Keratinocyte (primary cell): ENCODE measurements around the gene UMAD1. TPM values are rescaled to one million over a fixed set of nuclear protein-coding genes. Genes with fewer than 3 reads are reported as not detected.

Experiments
- DNase-seq: peaks from one replicate; pipeline ENCODE4 v3.0.0-alpha.2; 2011; ENCODE audit warnings: low read depth, missing footprints, low spot score
- FAIRE-seq: peaks from 2 replicates; lab custom pipeline; 2011; peaks lifted over from hg19 to GRCh38; lab: Jason Lieb, UNC
- H2AFZ ChIP-seq: 2 replicates; pipeline ENCODE4 v1.6.0; 2012; ENCODE audit warnings: low read length, control low read depth, inconsistent platforms; ENCODE audit not compliant: control insufficient read depth
- H3K27ac ChIP-seq: 2 replicates; pipeline ENCODE4 v1.5.1; 2011; ENCODE audit warnings: low read length; ENCODE audit not compliant: control insufficient read depth, insufficient read depth
- H3K27me3 ChIP-seq: 3 replicates; pipeline ENCODE4 v1.6.0; 2011; ENCODE audit warnings: low read length; ENCODE audit not compliant: control insufficient read depth, insufficient read depth; ENCODE audit errors: extremely low read depth
- H3K36me3 ChIP-seq, 2 experiments: 2 replicates in 1 of 2; 3 replicates in 1 of 2; pipeline ENCODE4 v1.5.1; 2011; ENCODE audit warnings: low read length in 2 of 2, mild to moderate bottlenecking in 1 of 2; ENCODE audit not compliant: control insufficient read depth in 2 of 2, insufficient read depth in 2 of 2; ENCODE audit errors: extremely low read depth in 1 of 2
- H3K4me1 ChIP-seq: 3 replicates; pipeline ENCODE4 v1.5.1; 2011; ENCODE audit warnings: low read length; ENCODE audit not compliant: control insufficient read depth, insufficient read depth; ENCODE audit errors: extremely low read depth
- H3K4me2 ChIP-seq: 3 replicates; pipeline ENCODE4 v1.6.0; 2011; ENCODE audit warnings: low read depth, low read length; ENCODE audit not compliant: control insufficient read depth, insufficient read depth; ENCODE audit errors: extremely low read depth
- H3K4me3 ChIP-seq, 3 experiments: fragments of 200-600 bp in 1 of 3; sonication (generic) in 1 of 3; 2 replicates in 2 of 3; 3 replicates in 1 of 3; pipeline ENCODE4 v1.5.1; 2011 to 2016; ENCODE audit warnings: low read length in 3 of 3, mild to moderate bottlenecking in 3 of 3, control low read depth in 2 of 3, inconsistent platforms in 1 of 3, low read depth in 1 of 3, mixed read lengths in 1 of 3, mixed run types in 1 of 3, moderate library complexity in 1 of 3; ENCODE audit not compliant: control insufficient read depth in 2 of 3, insufficient read depth in 2 of 3; ENCODE audit errors: extremely low read depth in 1 of 3
- H3K79me2 ChIP-seq: 2 replicates; pipeline ENCODE4 v1.6.0; 2012; ENCODE audit warnings: low read length; ENCODE audit not compliant: control insufficient read depth, insufficient read depth
- H3K9ac ChIP-seq: 3 replicates; pipeline ENCODE4 v1.6.0; 2011; ENCODE audit warnings: low read length; ENCODE audit not compliant: control insufficient read depth, insufficient read depth; ENCODE audit errors: extremely low read depth
- H3K9me1 ChIP-seq: 3 replicates; pipeline ENCODE4 v1.6.0; 2011; ENCODE audit warnings: low read length; ENCODE audit not compliant: control insufficient read depth, insufficient read depth; ENCODE audit errors: extremely low read depth
- H3K9me3 ChIP-seq: 2 replicates; pipeline ENCODE4 v1.5.1; 2012; ENCODE audit warnings: low read depth, low read length; ENCODE audit not compliant: control insufficient read depth
- H4K20me1 ChIP-seq: 3 replicates; pipeline ENCODE4 v1.6.0; 2011; ENCODE audit warnings: low read length; ENCODE audit not compliant: control insufficient read depth, insufficient read depth; ENCODE audit errors: extremely low read depth
- EZH2 ChIP-seq: IDR thresholded peaks from one replicate; pipeline ENCODE4 v1.6.1; 2012; ENCODE audit warnings: inconsistent platforms, mild to moderate bottlenecking, low read length, moderate library complexity
- dilution Hi-C: fragments of 300-500 bp; cut with MboI; formaldehyde crosslinking; loops from one replicate; pipeline ENCODE4 v1.7.0; 2020; ENCODE audit warnings: low sequenced_read_pairs; ENCODE audit not compliant: extremely low pct_ligation_motif_present
- polyA plus RNA-seq, 5 experiments: library from polyadenylated mRNA; depleted of rRNA in 3 of 5; stranded (reverse) in 3 of 5; stranded (forward) in 1 of 5; unstranded in 1 of 5; fragments of >200 nt; gene quantifications; 1 replicate in 1 of 5; 2 replicates in 3 of 5; 3 replicates in 1 of 5; pipeline versions ENCODE4 v1.2.1 to v1.2.3, GENCODE V29; 2011 to 2012; ENCODE audit warnings: missing spikeins in 2 of 5, low read depth in 1 of 5, low replicate concordance in 1 of 5
- TF ChIP-seq, protein P1 (sequence below), 3 experiments: IDR thresholded peaks in 1 of 3; conservative IDR thresholded peaks in 1 of 3; optimal IDR thresholded peaks in 1 of 3; 2 replicates in 2 of 3; 3 replicates in 1 of 3; pipeline versions ENCODE3 to v1.5.1; 2011; ENCODE audit warnings: low read length in 3 of 3, mild to moderate bottlenecking in 3 of 3, moderate library complexity in 2 of 3, control low read depth in 1 of 3, inconsistent platforms in 1 of 3; ENCODE audit not compliant: insufficient read depth in 2 of 3; ENCODE audit errors: extremely low read depth in 1 of 3

The UMAD1 gene
- polyA plus RNA-seq, 1 donor (not counting 4 experiments of a cell fraction or from before 2014, with no cell fraction given), result 18.2 TPM

DNA sequence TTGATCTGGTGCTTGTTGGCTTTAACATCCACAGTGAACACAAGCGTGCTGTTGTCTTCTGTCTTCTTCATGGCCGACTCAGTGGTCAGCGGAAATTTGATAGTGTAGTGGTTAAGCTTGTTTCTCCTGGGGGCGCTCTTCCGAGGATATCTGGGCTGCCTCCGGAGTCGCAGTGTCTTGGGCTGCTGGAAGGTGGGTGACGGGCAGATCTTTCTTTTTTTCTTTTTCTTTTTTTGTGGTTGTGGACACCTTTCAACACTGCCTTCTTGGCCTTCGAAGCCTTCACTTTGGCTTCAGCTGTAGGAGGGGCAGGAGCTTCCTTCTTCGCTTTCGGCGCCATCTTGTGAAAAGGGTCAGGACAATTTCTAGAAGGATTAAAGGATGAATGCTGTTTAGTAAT, 101.7 kb downstream of the UMAD1 start:
- dilution Hi-C loops, result no loop called here
- no peak overlapping the region for H3K9ac ChIP-seq
- H4K20me1 ChIP-seq, result no peaks in the 10 kb centered on the region
- no peak overlapping the region for H3K27ac ChIP-seq
- no peaks in the 10 kb centered on the region for H3K4me1 ChIP-seq
- no peaks in the 10 kb centered on the region for H3K27me3 ChIP-seq
- no peaks in the 10 kb centered on the region for H3K79me2 ChIP-seq
- FAIRE-seq, result no peak
- H3K36me3 ChIP-seq, result no peaks in the 10 kb centered on the region
- no peak overlapping the region for H3K4me3 ChIP-seq
- H3K9me1 ChIP-seq, result no peaks in the 10 kb centered on the region
- H3K9me3 ChIP-seq, result no peaks in the 10 kb centered on the region
- H3K4me2 ChIP-seq, result no peak overlapping the region
- TF ChIP-seq, protein P1, sequence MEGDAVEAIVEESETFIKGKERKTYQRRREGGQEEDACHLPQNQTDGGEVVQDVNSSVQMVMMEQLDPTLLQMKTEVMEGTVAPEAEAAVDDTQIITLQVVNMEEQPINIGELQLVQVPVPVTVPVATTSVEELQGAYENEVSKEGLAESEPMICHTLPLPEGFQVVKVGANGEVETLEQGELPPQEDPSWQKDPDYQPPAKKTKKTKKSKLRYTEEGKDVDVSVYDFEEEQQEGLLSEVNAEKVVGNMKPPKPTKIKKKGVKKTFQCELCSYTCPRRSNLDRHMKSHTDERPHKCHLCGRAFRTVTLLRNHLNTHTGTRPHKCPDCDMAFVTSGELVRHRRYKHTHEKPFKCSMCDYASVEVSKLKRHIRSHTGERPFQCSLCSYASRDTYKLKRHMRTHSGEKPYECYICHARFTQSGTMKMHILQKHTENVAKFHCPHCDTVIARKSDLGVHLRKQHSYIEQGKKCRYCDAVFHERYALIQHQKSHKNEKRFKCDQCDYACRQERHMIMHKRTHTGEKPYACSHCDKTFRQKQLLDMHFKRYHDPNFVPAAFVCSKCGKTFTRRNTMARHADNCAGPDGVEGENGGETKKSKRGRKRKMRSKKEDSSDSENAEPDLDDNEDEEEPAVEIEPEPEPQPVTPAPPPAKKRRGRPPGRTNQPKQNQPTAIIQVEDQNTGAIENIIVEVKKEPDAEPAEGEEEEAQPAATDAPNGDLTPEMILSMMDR (optimal IDR thresholded peaks at IDR 0.05 in 1 of 3, IDR thresholded peaks at IDR 0.05 in 1 of 3, conservative IDR thresholded peaks at IDR 0.05 in 1 of 3; ENCODE audit: extremely low read depth in 1 of 3, insufficient read depth in 2 of 3, low read length in 3 of 3), result no peak
- TF ChIP-seq EZH2, result no peak
- DNase-seq, result no peak
- no peak overlapping the region for H2AFZ ChIP-seq

- H3K4me1 ChIP-seq, result no peaks in the 10 kb centered on the region
- no peak overlapping the region for H3K4me3 ChIP-seq
- no peaks in the 10 kb centered on the region for H3K79me2 ChIP-seq
- TF ChIP-seq, protein P1 (optimal IDR thresholded peaks at IDR 0.05 in 1 of 3, IDR thresholded peaks at IDR 0.05 in 1 of 3, conservative IDR thresholded peaks at IDR 0.05 in 1 of 3; ENCODE audit: extremely low read depth in 1 of 3, insufficient read depth in 2 of 3, low read length in 3 of 3), result no peak
- TF ChIP-seq EZH2, result no peak
- H4K20me1 ChIP-seq, result no peaks in the 10 kb centered on the region
- no peaks in the 10 kb centered on the region for H3K9me1 ChIP-seq
- dilution Hi-C loops, result no loop called here
- no peaks in the 10 kb centered on the region for H3K27me3 ChIP-seq
- H2AFZ ChIP-seq, result no peak overlapping the region
- H3K36me3 ChIP-seq, result no peaks in the 10 kb centered on the region
- no peaks in the 10 kb centered on the region for H3K9me3 ChIP-seq
- no peak overlapping the region for H3K4me2 ChIP-seq
- FAIRE-seq (no peak), DNase-seq (no peak)
- H3K9ac ChIP-seq, result no peak overlapping the region
- H3K27ac ChIP-seq, result no peak overlapping the region
These were observed 104.7 kb downstream of the UMAD1 start for GRCh38 chr7:7745258-7745657.
